ENCODE data around the gene ZC3H6. TPM values are rescaled to one million over a fixed set of nuclear protein-coding genes. Genes with fewer than 3 reads are reported as not detected.
"Not testable (repeated sequence)": the region's sequence is repeated elsewhere in the genome, so short reads cannot be mapped to it uniquely, and the experiment has no call there.

The ZC3H6 gene
- total RNA-seq, 1 donor from 2014 or later: 2.7 TPM

GRCh38 chr2:112332123-112332696, 56.8 kb downstream of the ZC3H6 start:
- no peak for DNase-seq (ENCODE audit: low read depth, low spot score)

GRCh38 chr2:112335600-112335999, 60.2 kb downstream of the ZC3H6 start:
- no peak for DNase-seq (ENCODE audit: low read depth, low spot score)

GRCh38 chr2:112339986-112340385, 64.6 kb downstream of the ZC3H6 start:
- no peak for DNase-seq (ENCODE audit: low read depth, low spot score)

- no peak for DNase-seq (ENCODE audit: low read depth, low spot score)
These were observed 65.3 kb downstream of the ZC3H6 start for GRCh38 chr2:112340475-112341267.

- no peak for DNase-seq (ENCODE audit: low read depth, low spot score)
These were observed 66.7 kb downstream of the ZC3H6 start for GRCh38 chr2:112342067-112342550.

- DNase-seq (ENCODE audit: low read depth, low spot score): no peak
These were observed 68.6 kb downstream of the ZC3H6 start for GRCh38 chr2:112343827-112344585.

- DNase-seq (ENCODE audit: low read depth, low spot score): no peak
These were observed 69.9 kb downstream of the ZC3H6 start for GRCh38 chr2:112345030-112346027.

- not testable (repeated sequence) for DNase-seq (ENCODE audit: low read depth, low spot score)
These were observed 76.9 kb downstream of the ZC3H6 start for GRCh38 chr2:112352292-112352691.

GRCh38 chr2:112352809-112353603, 77.6 kb downstream of the ZC3H6 start:
- DNase-seq (ENCODE audit: low read depth, low spot score): not testable (repeated sequence)

- DNase-seq (ENCODE audit: low read depth, low spot score): not testable (repeated sequence)
These were observed 78.9 kb downstream of the ZC3H6 start for GRCh38 chr2:112354335-112354734.

GRCh38 chr2:112360055-112360454, 84.7 kb downstream of the ZC3H6 start:
- not testable (repeated sequence) for DNase-seq (ENCODE audit: low read depth, low spot score)

Other genes with a start within 250 kb of the ZC3H6 start
- 30.2 and 42.8 TPM in 2 replicates for gene TMEM87B, start 220.3 kb upstream of the ZC3H6 start, total RNA-seq
- gene FBLN7, start 137.2 kb upstream of the ZC3H6 start, total RNA-seq: 2.0 and 4.0 TPM in 2 replicates
- gene ZC3H8, start 20.6 kb upstream of the ZC3H6 start, total RNA-seq: 4.2 and 5.3 TPM in 2 replicates
- 7.5 and 12.6 TPM in 2 replicates for gene RGPD8, start 158.0 kb downstream of the ZC3H6 start, total RNA-seq
- 50.5 and 69.3 TPM in 2 replicates for gene TTL, start 206.6 kb downstream of the ZC3H6 start, total RNA-seq